Measurements from ENCODE around the gene TSHZ2. TPM values are rescaled to one million over a fixed set of nuclear protein-coding genes. Genes with fewer than 3 reads are reported as not detected.

TSHZ2 gene
- total RNA-seq, 6 experiments from 2014 or later = not detected

GRCh38 chr20:53439046-53439445 lies 466.9 kb downstream of the TSHZ2 start:
- no peak overlapping the region for H3K4me3 Mint-ChIP-seq
- DNase-seq = no peak
- no peaks in the 10 kb centered on the region for H3K9me3 Mint-ChIP-seq
- H3K4me1 Mint-ChIP-seq (ENCODE audit: low read depth) = no peaks in the 10 kb centered on the region
- H3K27me3 Mint-ChIP-seq (ENCODE audit: insufficient read depth) = peaks cover 3% of the 10 kb centered on the region
- H3K27ac Mint-ChIP-seq = no peak overlapping the region
- TF ChIP-seq CTCF (IDR thresholded peaks at IDR 0.05) = no peak
- H3K36me3 Mint-ChIP-seq (ENCODE audit: low read depth) = no peaks in the 10 kb centered on the region

DNA sequence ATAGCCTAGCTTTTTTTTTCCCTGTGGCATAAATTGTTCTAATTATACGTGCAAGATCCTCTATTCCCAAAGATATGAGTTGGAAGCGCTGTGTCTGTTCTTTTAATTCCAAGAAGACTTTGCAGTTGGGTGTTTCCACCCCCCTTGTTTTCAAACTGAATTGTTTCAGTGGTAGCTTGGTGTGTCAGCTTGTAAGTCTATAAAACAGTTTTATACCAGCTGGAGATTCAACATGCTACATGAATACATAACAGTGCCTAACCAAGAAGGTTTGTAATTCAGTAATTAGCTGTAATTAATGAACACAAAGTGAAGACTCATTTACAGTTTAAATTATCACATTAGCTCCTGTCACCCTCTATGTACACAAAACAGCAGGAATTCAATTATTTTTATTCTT lies 467.5 kb downstream of the TSHZ2 start:
- Mint-ChIP-seq H3K36me3 (ENCODE audit: low read depth) (no peaks in the 10 kb centered on the region), H3K4me1 (ENCODE audit: low read depth) (no peaks in the 10 kb centered on the region), H3K27me3 (ENCODE audit: insufficient read depth) (peaks cover 3% of the 10 kb centered on the region), H3K4me3 (no peak overlapping the region), H3K27ac (no peak overlapping the region), H3K9me3 (no peaks in the 10 kb centered on the region)
- TF ChIP-seq CTCF (IDR thresholded peaks at IDR 0.05) = no peak
- no peak for DNase-seq

GRCh38 chr20:53444401-53445149 lies 472.4 kb downstream of the TSHZ2 start:
- H3K36me3 Mint-ChIP-seq (ENCODE audit: low read depth) = no peaks in the 10 kb centered on the region
- H3K27ac Mint-ChIP-seq = no peak overlapping the region
- H3K4me1 Mint-ChIP-seq (ENCODE audit: low read depth) = no peaks in the 10 kb centered on the region
- TF ChIP-seq CTCF (IDR thresholded peaks at IDR 0.05) = no peak
- H3K27me3 Mint-ChIP-seq (ENCODE audit: insufficient read depth) = peaks cover 3% of the 10 kb centered on the region; the same call in 1 of the 2 replicates
- H3K9me3 Mint-ChIP-seq = peaks cover 19% of the 10 kb centered on the region
- DNase-seq = no peak
- no peak overlapping the region for H3K4me3 Mint-ChIP-seq

DNA sequence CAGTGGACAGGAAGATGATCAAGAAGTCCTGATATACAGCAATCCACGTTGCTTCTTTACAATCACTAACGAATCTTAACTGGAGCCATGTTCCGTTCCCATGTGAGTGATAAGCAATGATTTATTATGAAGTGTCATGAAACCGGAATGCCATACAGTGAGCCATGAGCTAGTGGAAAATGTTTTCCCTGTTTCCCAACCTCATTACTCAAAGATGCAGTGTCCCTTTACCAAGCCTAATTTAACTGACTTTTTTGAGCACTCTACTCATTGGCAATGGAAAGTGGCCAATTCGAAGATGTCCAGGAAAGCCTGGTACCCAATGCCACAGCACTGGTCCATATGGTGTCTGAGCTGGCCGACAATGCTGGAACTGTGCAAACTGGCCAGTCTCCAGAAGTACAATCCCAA lies 473.2 kb downstream of the TSHZ2 start:
- H3K4me1 Mint-ChIP-seq (ENCODE audit: low read depth) = no peaks in the 10 kb centered on the region
- DNase-seq = no peak
- peaks cover 3% of the 10 kb centered on the region; the same call in 1 of the 2 replicates for H3K27me3 Mint-ChIP-seq (ENCODE audit: insufficient read depth)
- no peak for TF ChIP-seq CTCF (IDR thresholded peaks at IDR 0.05)
- no peaks in the 10 kb centered on the region for H3K36me3 Mint-ChIP-seq (ENCODE audit: low read depth)
- peaks cover 23% of the 10 kb centered on the region for H3K9me3 Mint-ChIP-seq
- no peak overlapping the region for H3K27ac Mint-ChIP-seq
- H3K4me3 Mint-ChIP-seq = no peak overlapping the region

DNA sequence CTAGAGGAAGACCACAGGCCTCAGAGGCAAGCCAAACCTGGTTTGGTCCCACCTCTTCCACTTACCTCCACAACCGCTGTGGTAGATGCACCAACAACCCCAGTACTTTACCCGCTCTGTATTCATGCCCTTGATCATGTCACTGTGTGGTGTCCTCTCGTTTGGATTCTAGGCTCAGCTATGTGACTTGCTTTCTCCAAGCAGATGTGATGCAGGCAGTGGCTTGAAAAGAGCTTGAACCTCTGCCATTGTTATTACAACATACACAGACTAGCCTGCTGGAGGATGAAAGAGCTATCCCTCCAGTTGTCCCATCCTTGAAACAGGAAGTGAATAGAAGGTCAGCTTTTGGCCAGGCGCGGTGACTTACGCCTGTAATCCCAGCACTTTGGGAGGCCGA lies 473.8 kb downstream of the TSHZ2 start:
- TF ChIP-seq CTCF (IDR thresholded peaks at IDR 0.05) = no peak
- H3K27me3 Mint-ChIP-seq (ENCODE audit: insufficient read depth) = peaks cover 3% of the 10 kb centered on the region; the same call in 1 of the 2 replicates
- H3K9me3 Mint-ChIP-seq = peaks cover 23% of the 10 kb centered on the region
- DNase-seq = no peak
- no peaks in the 10 kb centered on the region for H3K4me1 Mint-ChIP-seq (ENCODE audit: low read depth)
- no peak overlapping the region for H3K4me3 Mint-ChIP-seq
- H3K27ac Mint-ChIP-seq = no peak overlapping the region
- H3K36me3 Mint-ChIP-seq (ENCODE audit: low read depth) = no peaks in the 10 kb centered on the region
